Measurements from ENCODE around the gene GADD45B.
"Not testable (repeated sequence)": the region's sequence is repeated elsewhere in the genome, so short reads cannot be mapped to it uniquely, and the experiment has no call there.

The GADD45B gene

DNA sequence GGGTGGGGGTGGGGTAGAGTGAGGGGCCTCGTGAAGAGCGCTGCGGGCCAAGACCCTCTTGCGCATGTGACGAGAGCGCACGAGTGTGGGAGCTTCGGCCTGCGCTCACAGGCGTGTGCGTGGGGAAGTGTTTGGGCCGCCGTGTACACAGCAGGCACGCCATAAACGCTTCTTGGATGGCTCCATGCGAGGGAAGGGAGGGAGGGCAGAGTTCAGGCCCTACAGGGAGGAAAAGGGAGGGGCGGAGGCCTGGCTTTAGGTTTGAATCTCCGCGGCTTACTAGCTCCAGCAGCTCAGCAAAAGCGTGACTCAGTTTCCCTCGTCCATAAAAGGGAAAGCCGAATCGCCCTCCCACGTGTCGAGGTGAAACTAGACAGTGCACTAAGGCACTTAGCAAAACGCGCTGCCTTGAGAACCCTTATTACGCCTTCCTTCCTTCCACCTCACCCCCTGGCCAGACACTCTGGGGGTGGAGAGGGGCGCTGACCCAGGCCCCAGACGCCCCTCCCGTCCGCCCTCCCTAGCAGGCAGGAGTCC, 12.5 kb downstream of the GADD45B start:
- no peak for DNase-seq (ENCODE audit: low spot score)

DNA sequence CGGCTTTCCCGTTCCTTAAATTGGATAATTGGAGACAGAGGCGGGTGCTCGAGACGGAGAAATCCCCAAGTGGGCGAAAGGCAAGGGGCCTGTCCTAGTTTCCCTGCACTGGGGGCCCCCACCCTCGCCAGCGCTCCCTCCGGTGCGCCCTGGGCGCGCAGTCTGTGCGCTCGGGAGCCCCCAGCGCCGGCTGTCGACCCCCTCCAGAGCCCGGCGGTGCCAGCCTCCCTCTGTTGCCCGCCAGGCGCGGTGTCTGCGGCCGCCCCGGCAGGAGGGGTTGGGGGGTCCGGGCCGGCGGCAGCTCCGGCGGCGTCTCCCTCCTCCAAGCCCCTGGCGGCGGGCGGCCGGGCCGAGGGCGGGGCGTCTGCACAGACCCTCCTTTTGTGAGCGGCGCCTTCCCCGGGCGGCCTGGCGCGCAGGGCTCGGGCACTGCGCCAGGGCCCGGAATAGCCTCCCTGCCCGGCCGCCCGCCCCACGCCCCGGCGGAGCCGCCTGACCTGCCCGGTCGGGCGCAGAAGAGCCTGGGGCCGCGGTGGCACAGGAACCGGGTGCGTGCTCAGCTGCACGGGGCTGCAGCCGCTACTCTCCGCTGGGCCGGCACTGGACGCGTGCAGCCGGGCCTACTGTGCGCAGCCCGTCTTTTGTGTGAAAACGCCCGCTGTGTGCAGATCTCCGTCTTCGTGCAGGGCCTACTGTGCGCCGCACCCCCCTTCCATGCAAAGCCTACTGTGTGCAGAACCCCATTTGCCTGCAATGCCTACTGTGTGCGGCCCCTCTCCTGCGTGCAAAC, 13.2 kb downstream of the GADD45B start:
- DNase-seq (ENCODE audit: low spot score), result peak; percentile 75

DNA sequence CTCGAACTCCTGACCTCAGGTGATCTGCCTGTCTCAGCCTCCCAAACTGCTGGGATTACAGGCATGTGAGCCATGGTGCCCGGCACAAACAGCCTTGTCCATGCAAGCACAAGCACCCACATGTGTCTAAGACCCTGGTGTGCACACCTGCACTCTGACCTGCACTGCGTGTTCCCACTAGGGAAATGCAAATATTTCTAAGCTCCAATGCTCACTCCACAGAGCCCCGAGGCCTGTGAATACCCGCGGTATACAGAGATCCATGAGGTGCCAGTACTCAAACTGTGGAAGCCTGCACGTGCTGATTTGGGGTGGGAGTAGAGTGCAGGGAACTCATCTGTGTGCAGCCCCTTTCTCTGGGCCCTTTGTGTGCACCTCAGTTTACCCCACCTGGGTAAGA, 14.7 kb downstream of the GADD45B start:
- DNase-seq (ENCODE audit: low spot score), result peak; percentile 78

DNA sequence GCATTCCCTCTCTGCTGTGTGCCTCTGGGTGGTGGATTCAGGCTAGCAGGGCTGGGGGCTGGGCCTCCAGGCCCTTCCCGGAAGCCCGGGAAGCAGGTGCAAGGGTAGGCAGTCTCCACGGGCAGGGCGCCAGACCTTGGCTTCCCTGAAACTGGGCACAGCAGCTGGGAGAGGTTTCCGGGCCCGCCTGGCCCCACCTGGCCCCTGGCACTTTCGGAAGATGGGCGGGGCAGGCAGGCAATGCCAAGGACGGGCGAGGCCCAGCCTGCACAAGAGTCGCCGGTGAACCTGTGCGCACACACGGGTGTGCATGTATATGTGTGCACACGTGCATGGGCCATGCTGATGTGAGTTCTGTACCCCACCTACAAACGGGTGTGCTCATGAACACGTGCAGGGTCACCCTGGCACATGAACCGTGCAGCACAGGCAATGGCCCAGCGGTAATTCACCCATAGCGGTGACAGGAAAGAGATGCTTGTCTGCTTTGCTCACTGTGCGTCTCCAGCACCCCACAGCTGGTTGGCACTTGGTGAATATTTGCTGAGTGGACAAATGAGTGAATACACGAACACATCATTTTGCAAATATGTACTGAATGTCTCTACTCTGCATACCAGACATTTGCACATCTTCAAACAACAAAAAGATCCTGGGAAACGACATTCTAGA, 15.3 kb downstream of the GADD45B start:
- DNase-seq (ENCODE audit: low spot score), result peak; percentile 91

DNA sequence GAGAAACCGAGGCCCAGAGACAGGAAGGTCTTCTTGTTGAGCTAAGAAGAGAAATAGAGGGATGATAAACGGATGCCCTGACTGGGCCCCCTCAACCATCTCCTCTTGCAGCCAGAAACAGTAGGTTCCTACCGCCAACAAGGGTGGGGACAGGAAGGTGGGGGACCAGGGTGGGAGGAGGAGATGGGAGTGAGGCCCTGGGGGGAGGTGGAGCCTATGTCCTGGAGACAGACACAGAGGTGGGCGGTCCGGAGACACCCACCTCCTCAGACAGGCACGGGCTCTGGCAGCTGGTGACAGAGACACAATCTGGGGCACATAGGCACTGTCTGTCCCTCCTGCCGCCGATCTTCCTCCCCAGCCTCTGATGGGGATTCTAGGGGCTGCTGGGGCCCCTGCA, 16.9 kb downstream of the GADD45B start:
- no peak for DNase-seq (ENCODE audit: low spot score)

DNA sequence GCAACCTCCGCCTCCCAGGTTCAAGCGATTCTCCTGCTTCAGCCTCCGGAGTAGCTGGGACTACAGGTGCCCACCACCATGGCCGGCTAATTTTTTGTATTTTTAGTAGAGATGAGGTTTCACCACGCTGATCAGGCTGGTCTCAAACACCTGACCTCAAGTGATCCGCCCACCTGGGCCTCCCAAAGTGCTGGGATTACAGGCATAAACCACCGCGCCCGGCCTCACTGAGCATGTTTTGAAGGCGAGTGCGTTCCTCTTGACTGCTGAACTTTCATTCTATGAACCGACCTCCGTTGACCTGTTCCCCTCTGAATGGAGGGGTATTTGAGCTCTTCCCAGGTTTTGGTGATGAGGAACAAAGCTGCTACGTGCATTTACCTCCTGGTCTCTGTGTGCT, 17.5 kb downstream of the GADD45B start:
- DNase-seq (ENCODE audit: low spot score), result not testable (repeated sequence)

DNA sequence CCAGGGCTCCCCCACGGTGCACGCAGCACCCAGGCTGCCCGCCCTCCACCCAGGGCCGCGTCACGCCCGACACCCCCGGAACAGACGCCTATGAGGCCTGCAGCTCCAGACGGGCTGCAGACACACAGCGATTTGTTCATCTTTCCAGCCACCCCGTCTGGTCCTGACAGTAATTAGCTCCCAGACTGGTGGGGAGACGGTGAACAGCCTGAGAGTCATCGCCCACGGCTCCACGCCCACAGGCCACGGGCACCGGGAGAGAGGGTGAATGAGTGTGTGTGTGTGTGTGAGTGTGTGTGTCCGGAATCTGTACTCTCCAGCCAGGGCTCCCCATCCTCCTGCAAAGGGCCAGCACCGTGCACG, 18.1 kb downstream of the GADD45B start:
- DNase-seq (ENCODE audit: low spot score), result no peak

DNA sequence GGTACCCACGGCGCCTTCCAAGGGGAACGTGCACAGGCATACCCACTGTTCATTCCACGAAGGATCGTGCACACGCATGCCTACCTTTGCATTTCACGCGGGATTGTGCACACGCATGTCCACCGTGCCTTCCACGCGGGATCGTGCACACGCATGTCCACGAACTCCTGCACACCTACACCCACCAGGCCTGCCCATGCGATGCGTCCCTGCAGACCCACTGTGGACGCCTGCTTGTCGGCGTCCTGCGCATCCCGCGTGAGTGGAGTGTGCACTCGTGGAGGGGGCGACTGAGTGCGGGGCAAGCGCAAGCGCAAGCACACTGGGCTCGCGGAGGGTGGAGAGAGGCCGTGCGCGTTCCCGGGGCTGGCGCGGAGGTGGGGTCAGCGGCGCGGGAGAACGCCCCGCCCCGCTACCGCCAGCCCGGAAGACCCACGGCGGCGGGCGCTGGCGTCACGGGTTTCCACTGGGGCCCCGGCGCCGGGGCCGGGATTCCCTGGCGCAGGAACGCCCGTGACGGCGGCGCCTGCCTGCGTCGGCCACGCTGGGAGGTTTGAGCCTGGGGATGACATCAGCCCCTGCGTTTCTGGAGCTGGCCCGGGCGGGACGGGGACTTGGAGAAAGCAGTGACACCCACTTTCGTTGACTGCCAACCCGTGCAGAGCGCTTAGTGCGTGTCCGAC, 18.7 kb downstream of the GADD45B start:
- peak; percentile 64 for DNase-seq (ENCODE audit: low spot score)

DNA sequence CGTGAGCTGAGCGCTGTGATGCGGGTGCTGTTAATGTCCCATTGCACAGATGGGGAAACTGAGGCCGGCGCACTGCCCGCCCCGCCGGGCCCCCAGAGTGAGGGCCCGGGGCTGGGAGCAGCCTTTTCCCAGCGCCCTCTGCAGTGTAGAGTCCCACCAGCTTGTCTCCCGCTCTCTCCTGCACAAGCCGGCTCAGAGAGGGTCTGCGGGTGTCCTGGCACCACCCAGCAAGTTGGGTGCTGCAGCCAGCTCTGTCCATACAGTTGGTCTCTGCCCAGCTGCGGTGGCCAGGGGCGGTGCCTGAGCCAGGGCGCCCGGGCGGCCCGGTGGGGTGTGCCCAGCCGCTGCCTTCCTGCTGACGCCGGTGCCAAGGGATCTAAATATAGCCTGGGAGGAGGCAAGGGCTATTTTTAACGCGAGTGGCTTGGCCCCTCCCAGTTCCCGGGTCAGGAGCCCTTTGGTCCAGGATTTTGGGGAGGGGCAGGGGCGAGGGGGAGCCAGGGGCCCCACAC, 19.3 kb downstream of the GADD45B start:
- DNase-seq (ENCODE audit: low spot score), result peak; percentile 31

DNA sequence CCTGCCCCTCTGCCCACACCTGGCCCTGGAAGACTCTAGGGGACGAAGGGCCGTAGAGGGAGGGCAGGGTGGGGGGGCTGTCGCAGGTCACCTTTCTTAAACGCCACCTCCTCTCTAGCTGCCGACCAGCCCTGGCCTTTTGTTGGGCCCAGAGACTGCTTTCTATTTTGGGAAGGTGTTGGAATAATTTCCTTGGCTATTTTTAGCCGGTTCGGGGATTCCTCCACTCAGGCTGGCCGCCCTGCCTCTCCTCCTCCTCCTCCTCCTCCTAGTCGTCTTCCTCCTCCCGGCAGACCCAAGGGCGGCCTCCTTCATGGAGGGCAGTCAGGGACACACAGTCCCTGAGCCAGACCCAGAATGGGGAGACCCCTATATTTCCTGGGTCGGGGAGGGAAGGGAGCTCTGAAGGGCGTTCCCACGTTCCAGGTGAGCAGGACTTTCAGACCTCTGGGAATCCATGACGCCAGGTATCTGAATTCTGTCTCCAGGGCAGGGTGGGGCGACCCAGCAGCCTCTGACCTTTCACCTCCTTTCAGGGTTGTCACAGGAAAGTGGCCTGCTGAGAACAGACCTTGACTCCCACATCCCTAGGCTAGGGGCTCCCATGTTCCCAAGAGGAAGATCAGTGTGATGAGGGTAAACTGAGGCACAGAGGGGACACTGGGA, 19.9 kb downstream of the GADD45B start:
- no peak for DNase-seq (ENCODE audit: low spot score)

DNA sequence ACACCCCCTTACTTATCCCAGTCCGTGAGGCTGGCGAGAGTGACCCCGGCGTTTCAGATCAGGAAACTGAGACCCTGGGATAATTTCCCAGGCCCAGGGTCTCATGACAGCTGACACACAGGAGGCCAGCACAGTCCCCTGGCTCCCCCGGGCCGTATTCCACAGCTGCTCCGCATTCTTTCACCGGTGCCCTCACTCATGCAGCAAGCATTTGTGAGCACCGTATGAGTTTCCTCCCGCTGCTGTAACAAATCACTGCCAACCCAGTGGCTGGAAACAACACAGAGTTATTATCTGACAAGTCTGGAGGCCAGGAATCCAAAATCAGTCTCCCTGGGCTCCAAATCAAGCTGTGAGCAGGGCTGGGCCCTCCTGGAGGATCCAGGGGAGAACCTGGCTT, 21.3 kb downstream of the GADD45B start:
- no peak for DNase-seq (ENCODE audit: low spot score)

DNA sequence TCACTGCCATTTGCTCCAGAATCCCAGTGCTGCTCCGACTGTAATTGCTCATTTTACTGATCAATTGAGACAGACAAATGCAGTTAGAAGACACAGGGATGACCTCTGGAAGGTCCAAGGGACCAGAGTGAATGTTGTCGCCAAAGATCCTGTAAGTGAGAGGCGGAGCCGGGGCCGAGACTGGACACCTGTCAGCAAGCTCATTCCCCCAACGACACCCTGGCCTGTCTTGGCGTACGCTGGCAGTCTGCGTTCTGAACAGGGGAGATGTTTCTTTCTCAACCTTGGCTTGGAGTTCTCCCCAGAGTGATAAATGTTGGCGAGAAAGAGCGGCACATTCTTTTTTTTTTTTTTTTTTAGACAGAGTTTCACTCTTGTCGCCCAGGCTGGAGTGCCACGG, 24.2 kb downstream of the GADD45B start:
- no peak for DNase-seq (ENCODE audit: low spot score)

DNA sequence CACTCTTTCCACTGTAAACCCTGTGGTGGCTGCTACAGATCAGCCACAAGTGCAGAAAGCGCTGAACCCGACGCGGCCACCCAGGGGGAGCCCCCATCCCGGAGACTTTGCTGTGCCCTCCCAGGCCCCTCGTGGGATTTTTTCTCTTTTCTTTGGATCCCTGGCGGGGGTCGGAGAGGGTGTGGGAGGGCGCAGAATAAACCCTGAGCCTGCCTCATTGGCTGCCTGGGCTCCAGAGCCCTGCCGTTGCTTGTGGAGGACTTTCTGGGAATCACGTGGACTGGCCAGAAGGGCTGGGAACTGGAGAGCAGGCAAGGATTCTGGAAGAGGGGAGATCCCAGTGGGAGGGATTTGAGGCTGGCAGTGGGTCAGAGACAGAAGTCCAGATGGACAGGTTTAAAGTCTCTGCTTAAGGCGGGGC, 24.9 kb downstream of the GADD45B start:
- DNase-seq (ENCODE audit: low spot score), result no peak

DNA sequence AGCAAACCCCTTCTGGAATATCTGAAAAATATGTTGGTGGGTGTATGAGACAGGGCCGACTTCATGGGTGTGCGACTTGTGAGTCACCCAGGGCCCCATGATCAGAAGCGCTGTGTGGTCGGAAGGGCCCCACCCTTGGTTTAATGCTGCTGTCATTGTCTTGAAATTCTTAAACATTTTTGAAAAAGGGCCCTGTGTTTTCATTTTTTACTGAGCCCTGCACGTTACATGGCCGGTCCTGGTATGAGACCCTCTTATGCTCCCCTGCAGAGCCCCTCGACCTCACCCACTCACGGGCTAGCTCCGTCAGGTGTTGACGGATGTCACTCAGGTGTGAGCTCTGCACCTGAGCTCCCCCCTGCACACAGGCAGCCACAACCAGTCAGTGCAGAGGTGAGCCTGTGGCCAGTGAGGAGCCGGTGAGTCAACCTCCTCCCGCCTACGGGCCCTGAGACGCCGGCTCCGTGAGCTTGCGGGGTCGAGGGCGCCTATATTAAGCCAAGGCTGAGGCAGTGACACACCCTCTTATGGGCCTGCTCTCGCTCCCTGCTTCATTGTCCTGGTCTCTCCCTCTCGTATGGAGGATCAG, 27.7 kb downstream of the GADD45B start:
- no peak for DNase-seq (ENCODE audit: low spot score)

DNA sequence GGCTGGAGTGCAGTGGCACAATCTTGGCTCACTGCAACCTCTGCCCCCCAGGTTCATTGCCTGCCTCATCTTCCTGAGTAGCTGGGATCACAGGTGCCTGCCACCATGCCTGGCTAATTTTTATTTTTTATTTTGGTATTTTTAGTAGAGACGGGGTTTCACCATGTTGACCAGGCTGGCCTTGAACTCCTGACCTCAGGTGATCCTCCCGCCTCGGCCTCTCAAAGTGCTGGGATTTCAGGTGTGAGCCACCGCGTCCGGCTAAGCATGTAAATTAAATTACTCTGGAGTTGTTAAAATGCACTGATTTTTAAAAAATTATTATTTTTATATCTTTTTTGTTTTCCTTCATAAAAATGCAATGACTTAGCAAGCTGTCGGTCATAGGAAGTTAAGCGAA, 30.7 kb downstream of the GADD45B start:
- not testable (repeated sequence) for DNase-seq (ENCODE audit: low spot score)

DNA sequence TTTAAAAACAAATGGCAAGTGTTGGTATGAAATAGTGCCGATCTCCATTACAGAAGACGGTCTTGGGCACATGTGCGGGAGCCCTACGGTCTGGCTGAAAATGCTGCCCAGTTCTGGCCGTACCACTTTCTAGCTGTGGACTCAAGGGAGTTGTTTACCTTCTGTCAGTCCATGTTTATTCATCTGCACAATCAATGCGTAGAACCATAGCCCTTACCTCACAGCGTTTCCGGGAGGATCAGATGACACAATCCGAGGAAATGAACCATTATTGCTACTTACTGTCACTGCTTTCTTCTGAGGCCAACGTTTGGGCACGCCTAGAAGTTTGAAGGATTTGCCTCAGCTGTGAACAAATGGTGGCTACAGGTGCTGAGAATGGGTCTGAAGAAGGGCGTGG, 31.2 kb downstream of the GADD45B start:
- DNase-seq (ENCODE audit: low spot score), result peak; percentile 72

DNA sequence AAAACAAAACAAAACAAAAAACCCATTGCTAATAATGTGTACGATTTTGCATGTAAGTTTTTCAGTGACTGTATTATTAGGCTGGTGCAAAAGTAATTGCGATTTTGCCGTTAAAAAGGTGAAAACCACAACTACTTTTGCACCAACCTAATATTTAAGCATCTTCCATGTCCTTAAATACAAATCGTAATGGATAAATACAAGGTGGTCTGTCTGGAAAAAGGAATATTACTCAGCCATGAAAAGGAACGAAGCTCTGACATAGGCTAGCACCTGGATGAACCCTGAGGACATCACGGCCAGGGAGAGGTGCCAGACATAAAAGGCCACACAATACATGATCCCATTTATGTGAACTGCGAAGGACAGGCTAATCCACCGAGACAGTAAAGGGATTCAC, 33.2 kb downstream of the GADD45B start:
- no peak for DNase-seq (ENCODE audit: low spot score)

DNA sequence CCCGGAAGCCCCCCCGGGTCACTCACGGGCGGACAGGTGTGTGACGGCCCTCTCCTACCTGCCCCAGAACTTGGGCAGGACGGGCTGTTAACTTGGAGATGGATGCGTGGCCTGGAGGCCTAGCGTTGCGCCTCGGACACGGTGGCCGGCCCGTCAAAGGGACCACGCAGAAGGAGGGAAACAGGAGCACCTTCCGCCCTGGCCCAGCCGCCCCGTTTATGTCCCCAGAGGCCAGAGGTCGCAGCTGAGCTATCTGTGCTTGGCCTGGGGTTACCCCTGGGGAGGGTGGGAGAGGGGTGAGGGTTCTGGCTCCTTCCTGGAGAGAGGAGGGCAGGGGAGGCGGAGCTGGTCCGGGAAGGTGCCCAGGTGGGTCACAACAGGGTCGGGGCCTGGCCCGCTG, 35.6 kb downstream of the GADD45B start:
- DNase-seq (ENCODE audit: low spot score), result no peak

DNA sequence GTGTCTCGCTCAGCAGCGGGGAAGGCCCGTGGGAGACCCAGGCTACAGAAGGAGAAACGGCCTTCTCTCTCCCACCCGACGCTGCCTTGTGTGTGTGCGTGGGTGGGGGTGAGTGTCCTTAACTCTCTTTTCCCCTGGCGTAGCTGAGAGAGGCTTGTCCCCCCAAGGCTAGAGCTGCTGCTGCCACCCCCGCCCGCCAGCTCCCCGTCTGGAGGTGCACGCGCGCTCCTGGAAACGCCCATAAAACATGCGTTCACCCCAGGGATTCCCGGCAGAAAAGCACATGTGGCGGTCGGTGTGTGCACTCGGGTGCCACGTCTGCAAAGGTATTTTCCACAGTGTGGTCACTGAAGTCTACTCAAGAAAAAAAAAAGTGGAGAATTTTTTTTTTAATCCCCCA, 36.1 kb downstream of the GADD45B start:
- DNase-seq (ENCODE audit: low spot score), result no peak

DNA sequence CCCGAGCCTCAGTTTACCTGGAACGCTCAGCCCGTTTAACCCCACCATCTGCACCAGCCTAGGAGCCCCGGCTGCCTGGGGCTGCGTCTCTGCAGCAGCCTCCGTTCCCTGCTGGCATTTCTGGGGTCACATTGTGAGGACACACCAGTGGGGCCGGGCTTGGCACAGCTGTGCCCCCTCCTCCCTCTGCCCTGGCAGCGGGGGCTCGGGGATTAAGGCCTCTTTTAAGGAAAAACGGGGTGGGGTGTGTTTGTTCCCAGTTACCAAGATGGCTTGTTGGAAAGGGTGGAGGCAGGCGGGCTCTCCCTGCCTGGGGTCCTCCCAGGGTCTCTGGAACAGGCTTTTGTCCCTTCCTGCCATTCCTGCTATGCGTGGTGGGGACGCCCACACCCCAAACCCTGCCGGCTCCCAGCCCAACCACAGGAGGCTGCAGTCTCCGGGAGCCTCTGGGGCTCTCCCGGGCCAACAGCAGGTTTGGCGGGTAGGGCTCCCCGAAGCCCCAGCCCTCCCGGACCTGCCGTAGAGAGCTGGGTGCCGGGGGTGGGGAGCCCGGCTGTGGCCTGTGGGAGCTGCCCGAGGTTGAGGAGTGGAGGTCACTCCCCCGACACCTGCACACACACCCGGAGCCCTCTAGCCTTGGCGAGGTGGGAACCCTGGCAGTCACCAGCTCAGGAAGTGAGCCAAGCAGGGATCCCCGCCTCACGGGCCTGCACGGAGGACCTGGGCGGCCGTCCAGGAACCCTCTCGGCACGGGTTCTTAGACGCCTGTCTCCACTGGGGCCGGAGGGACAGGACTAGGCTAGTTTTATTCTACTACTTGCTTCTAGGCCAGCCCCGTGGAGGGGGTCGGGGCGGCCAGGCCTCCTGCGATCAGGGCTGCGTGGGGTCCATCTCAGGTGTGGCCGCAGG, 36.9 kb downstream of the GADD45B start:
- no peak for DNase-seq (ENCODE audit: low spot score)
